ENCODE measurements around the gene VASH1.

The VASH1 gene

DNA sequence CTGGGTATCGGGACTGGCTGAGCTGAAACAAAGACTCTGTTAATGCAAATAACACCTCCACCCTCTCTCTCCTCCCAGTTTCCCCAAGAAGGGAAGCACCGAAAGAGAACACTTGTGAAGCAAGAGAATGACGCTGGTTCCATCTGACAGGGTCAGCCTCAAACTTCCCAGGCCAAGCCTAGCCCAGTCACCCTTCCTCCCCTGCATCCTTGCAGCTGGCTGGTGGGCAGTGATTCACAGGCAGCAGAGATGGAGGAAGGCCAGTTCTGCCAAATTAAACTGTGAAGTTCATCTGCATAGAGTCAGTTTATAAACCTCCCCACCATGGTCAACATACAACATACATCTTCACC is 67.7 kb downstream of the VASH1 start:
- no peak for DNase-seq (ENCODE audit: low read depth in 1 of 2, low spot score in 1 of 2)

DNA sequence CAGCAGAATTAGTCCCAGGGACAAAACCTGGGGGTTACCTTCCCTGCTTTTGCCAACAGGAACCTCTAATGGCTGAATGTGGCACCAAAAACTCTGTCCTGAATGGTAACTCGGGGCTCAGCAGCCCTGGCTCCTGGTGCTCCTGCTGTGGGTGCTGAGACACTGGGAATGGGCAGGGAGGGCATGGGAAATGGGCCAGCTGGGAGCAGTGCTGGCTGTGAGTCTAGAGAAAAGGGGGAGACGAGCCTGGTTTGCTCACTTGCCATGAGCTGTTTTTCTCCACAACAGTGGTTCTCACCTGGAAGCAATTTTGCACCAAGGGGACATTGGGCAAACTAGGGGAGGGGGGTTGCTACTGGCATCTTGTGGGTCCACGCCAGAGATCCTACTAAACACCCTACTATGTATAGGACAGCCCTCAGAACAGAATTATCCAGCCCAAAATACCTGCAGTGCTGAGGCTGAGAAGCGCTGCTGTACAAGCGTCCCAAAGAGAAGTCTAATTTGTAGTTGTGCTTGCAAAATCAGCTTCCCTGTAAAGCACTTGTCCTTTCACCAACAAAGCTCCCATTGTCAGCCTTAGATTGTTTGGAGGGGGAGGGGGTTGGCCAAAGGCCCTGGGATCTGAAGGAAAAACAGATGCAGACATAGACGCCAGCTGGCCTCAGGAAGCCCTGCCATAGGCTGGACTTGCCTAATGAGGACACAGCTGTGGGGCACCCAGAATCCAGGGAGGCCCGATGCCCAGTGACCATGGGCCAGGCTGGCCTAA is 68.6 kb downstream of the VASH1 start:
- DNase-seq (ENCODE audit: low read depth in 1 of 2, low spot score in 1 of 2): no peak

DNA sequence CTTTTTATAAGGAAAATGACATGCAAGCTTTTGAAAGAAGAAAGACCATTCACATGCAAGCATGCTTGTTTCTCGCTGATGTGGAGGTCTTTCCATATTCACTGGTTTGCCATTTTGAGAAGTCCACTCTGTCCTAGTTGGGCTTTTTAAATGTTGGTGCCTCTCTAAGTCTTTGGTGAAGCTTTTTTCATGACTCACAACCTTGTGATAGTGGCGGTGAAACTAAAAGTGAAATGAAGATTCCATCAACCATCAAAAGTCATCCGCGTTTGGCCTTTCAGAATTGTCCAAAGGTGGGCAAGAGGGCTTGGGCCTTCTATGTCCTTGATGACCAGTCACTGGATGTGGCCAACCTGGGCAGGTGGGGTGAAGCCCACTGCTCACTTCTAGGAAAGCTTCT is 69.3 kb downstream of the VASH1 start:
- no peak for DNase-seq (ENCODE audit: low read depth in 1 of 2, low spot score in 1 of 2)

GRCh38 chr14:76832503-76832988 is 71.3 kb downstream of the VASH1 start:
- no peak for DNase-seq (ENCODE audit: low read depth in 1 of 2, low spot score in 1 of 2)
